Measurements from ENCODE around the gene ELAPOR1. TPM values are rescaled to one million over a fixed set of nuclear protein-coding genes. Genes with fewer than 3 reads are reported as not detected.
"Not testable (repeated sequence)": the region's sequence is repeated elsewhere in the genome, so short reads cannot be mapped to it uniquely, and the experiment has no call there.

The ELAPOR1 gene
- total and polyA plus RNA-seq, 11 donors = 0.04 to 0.83 (median 0.23) TPM; not detected in 2

DNA sequence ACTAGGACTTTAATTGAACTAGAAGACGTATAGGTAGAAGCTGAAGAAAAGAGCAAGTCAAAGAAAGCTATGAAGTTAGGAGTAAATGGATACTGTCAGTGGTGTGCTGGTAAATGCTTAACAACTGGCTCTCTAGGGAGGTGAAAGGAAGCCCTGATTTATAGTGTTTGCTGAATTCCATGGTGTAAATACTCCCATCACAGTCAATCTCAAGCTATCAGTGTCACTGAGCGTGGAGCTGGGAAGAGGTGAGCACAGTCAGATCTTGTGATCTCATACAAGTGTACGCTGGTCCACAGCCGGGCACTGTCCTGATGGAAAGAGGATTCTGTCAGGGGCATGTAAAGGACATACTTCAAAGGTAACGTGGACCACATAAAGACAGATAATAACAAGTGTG lies 28.3 kb downstream of the ELAPOR1 start:
- WGBS, 4 donors = 86 to 92% (median 87%) methylated on average over 5 of the region's 5 CpGs
- DNase-seq (no peak), ATAC-seq (no peak)
- Histone ChIP-seq H3K27ac (no peak overlapping the region), H3K4me3 (no peak overlapping the region), H3K27me3 (no peaks in the 10 kb centered on the region), H3K9me3 (no peaks in the 10 kb centered on the region), H3K4me1 (no peaks in the 10 kb centered on the region), H3K36me3 (no peaks in the 10 kb centered on the region)
- intact Hi-C loops (cut with DNase I) = no loop called here
- no peak for TF ChIP-seq POLR2A (IDR thresholded peaks at IDR 0.05)
- TF ChIP-seq, protein P1, sequence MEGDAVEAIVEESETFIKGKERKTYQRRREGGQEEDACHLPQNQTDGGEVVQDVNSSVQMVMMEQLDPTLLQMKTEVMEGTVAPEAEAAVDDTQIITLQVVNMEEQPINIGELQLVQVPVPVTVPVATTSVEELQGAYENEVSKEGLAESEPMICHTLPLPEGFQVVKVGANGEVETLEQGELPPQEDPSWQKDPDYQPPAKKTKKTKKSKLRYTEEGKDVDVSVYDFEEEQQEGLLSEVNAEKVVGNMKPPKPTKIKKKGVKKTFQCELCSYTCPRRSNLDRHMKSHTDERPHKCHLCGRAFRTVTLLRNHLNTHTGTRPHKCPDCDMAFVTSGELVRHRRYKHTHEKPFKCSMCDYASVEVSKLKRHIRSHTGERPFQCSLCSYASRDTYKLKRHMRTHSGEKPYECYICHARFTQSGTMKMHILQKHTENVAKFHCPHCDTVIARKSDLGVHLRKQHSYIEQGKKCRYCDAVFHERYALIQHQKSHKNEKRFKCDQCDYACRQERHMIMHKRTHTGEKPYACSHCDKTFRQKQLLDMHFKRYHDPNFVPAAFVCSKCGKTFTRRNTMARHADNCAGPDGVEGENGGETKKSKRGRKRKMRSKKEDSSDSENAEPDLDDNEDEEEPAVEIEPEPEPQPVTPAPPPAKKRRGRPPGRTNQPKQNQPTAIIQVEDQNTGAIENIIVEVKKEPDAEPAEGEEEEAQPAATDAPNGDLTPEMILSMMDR (IDR thresholded peaks at IDR 0.05) = no peak

DNA sequence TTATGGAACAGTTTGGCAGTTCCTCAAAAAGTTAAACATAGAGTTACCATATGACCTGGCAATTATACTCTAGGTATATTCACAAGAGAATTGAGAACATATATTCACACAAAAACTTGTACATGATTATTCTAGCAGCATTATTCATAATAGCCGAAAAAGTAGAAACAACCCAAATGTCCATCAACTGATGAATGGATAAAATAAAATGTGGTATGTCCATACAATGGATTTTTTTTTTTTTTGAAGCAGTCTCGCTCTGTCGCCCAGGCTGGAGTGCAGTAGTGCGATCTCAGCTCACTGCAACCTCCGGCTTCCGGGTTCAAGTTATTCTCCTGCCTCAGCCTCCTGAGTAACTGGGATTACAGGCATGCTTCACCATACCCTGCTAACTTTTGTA lies 28.8 kb downstream of the ELAPOR1 start:
- H3K36me3 ChIP-seq; H3K27me3 ChIP-seq; H3K4me3 ChIP-seq; ATAC-seq; H3K9me3 ChIP-seq; H3K4me1 ChIP-seq; intact Hi-C loops (cut with DNase I); H3K27ac ChIP-seq; DNase-seq: not testable (repeated sequence)
- WGBS, 4 donors = 84 to 94% (median 92%) methylated on average over 6 of the region's 6 CpGs

DNA sequence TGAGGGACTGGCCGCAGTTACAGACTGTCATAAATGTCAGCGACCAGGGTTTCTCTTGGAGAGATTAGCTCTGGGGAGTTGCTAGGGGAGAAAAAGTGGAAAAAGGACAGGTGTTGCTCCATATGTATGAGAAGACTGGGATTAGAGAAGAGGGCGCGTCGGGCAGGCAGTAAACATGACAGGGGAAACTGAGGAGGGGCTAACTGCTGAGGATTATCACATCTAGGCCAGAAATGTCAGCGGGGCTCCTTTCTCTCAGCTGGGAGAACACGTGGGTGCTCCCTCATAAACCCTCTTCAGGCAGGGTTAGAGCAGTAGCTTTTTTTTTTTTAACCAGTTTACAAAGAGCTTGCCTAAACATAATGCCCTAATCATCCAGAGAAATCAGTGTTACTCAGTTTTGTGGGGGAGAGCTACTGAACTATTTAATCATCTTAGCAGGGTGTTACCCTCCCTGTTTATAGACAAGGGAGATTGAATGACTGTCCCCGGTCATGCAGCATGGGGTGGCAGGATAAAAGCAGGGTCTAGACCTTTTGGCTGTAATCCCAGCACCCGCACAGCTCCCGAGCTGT lies 35.2 kb downstream of the ELAPOR1 start:
- H3K27ac ChIP-seq = no peak overlapping the region
- no peaks in the 10 kb centered on the region for H3K9me3 ChIP-seq
- TF ChIP-seq POLR2A (IDR thresholded peaks at IDR 0.05) = no peak
- TF ChIP-seq, protein P1 (IDR thresholded peaks at IDR 0.05) = no peak
- peaks cover 0 to 17% (median 6%) of the 10 kb centered on the region in 12 donors for H3K4me1 ChIP-seq
- intact Hi-C loops (cut with DNase I) = no loop called here
- WGBS, 4 donors = 72 to 87% (median 81%) methylated on average over 10 of the region's 10 CpGs
- ATAC-seq = no peak
- H3K27me3 ChIP-seq = no peaks in the 10 kb centered on the region
- no peak overlapping the region for H3K4me3 ChIP-seq
- no peaks in the 10 kb centered on the region for H3K36me3 ChIP-seq
- no peak for DNase-seq

DNA sequence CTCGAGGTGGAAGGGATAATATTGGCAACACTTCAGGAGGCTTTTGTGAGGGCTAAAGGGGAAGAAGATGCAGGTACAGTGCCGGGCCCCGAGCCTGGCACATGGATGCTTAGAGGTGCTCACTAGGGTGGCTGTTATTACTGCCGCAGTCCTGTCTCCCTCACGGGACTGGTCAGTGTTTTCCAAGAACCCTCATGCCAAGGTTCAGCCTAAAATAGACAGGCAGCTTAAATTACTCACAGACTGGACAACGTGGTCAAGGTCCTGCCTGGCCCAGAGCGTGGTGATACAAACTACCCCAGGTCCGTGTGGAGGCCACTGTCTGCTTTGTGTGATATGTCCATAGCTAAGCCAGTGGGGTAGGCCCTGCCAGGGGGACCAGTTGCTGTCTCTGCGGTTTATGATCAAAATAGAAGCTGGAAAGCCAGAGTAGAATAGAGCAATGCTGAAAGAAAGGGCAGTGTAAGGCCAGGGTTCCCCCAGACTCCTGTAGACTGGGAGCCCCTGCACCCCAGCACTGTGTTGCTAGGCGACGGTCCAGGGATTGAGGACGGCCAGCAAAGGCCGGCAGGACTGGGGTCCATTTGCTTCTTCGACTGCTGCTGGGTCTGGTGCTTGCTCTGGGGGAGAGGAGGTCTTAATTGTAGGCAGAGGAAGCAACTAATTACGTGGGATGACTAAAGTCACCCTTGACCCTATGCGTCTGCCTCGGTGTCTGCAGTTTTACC lies 36.1 kb downstream of the ELAPOR1 start:
- ATAC-seq (peak; percentile 59 to 88 (median 70)), DNase-seq (no peak)
- Histone ChIP-seq H3K4me1 (peaks cover 0 to 17% (median 6%) of the 10 kb centered on the region in 12 donors), H3K9me3 (no peaks in the 10 kb centered on the region), H3K36me3 (no peaks in the 10 kb centered on the region), H3K4me3 (no peak overlapping the region), H3K27ac (no peak overlapping the region), H3K27me3 (no peaks in the 10 kb centered on the region)
- WGBS, 4 donors = 65 to 82% (median 72%) methylated on average over 17 of the region's 17 CpGs
- intact Hi-C loops (cut with DNase I) = no loop called here
- no peak for TF ChIP-seq POLR2A (IDR thresholded peaks at IDR 0.05)
- TF ChIP-seq, protein P1 (IDR thresholded peaks at IDR 0.05) = no peak
